ENCODE results near the gene PIGR. TPM values are rescaled to one million over a fixed set of nuclear protein-coding genes. Genes with fewer than 3 reads are reported as not detected.

PIGR gene
- total RNA-seq, 2 donors from 2014 or later, result 10,148 to 12,746 TPM

Other genes with a start within 250 kb of the PIGR start
- not detected for gene IL19, start 175.7 kb downstream of the PIGR start, total RNA-seq
- 1 to 10 TPM; 1.1 to 1.5 TPM for gene IL10, start 174.0 kb downstream of the PIGR start, total RNA-seq
- not detected for gene IL20, start 80.8 kb downstream of the PIGR start, total RNA-seq
- not detected for gene IL24, start 49.0 kb downstream of the PIGR start, total RNA-seq
- 1 to 10 TPM; 1.6 to 4.8 TPM for gene FCMR, start 24.5 kb downstream of the PIGR start, total RNA-seq
- gene FCAMR, start 24.0 kb upstream of the PIGR start, total RNA-seq, result 1 to 10 TPM in 1 of 2 donors, under 1 TPM in 1; 0.53 to 1.0 TPM
- 10 to 100 TPM; 17.2 to 31.6 TPM for gene C1orf116, start 86.3 kb upstream of the PIGR start, total RNA-seq
- 1 to 10 TPM; 6.6 to 7.2 TPM for gene YOD1, start 104.7 kb upstream of the PIGR start, total RNA-seq
- gene PFKFB2, start 106.8 kb upstream of the PIGR start, total RNA-seq, result 100 to 1,000 TPM; 104 to 117 TPM
- gene C4BPB, start 142.4 kb upstream of the PIGR start, total RNA-seq, result 10 to 100 TPM in 1 of 2 donors, 1 to 10 TPM in 1; 5.0 to 20.8 TPM
- gene C4BPA, start 157.8 kb upstream of the PIGR start, total RNA-seq, result 1 to 10 TPM; 3.4 to 4.5 TPM

Data from left colon (tissue), 2 donors.